Stimulated activated CD8-positive, alpha-beta memory T cell treated with anti-CD3 and anti-CD28 coated beads, Interleukin-4, amount 100 ng/mL, for 1 hour (primary cell): ENCODE results near the gene ARHGAP24.
"Not testable (repeated sequence)": the region's sequence is repeated elsewhere in the genome, so short reads cannot be mapped to it uniquely, and the experiment has no call there.

Source experiments
- DNase-seq, 2 donors: peaks; one replicate each; pipeline ENCODE4 v3.0.0-alpha.2; 2020; ENCODE audit warnings: low read depth in 2 of 2, low spot score in 1 of 2

The ARHGAP24 gene

DNA sequence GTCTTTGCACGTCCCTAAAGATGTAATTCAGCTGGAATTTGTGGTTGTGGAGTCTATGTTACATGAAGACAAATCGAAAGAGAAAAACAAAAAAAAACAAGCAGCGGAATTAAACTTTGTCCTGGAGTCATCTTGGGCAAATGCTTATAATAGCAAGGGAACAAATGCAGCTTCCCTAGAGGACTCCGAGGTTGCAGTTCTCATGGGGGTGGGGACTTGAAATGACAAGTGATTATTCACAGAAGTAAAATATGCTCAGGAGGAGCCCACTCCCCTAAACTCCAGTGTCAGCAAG is 362.4 kb downstream of the ARHGAP24 start:
- DNase-seq, result no peak

DNA sequence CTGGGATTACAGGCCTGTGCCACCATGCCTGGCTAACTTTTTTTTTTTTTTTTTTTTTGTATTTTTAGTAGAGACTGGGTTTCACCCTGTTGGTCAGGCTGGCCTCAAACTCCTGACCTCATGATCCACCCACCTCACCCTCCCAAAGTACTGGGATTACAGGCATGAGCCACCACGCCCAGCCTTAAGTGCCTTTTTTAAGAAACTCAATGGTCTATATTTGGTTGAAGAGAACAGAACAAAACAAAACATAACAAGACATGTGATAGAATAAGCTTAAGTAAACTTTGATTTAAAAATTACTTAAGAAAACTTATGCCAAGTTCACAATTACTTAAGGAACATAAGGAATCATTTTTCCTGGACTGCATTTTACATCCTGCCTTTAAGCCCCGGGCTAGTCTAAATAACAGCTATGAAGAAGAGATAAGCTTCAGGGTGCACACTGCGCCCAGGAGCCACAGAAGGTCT is 365.1 kb downstream of the ARHGAP24 start:
- DNase-seq, result not testable (repeated sequence)

DNA sequence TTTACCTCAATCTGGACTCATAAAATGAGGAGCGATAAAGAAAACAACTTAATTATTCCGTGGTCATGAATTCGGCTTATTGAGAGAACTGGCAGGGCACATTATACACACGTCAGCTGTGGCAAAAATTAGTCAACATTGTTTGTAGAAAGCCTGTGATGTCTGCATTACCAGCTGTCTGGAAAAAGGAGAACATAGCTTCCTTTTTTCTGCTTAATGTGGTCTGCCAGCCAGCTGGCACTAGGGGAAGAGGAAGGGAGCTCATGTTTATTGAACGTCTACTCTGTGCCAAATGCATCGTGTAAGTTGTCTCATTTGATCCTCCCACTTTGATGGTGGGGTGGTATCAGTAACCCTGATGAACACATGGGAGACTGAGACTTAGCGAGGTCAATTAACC is 367.6 kb downstream of the ARHGAP24 start:
- DNase-seq, result no peak

DNA sequence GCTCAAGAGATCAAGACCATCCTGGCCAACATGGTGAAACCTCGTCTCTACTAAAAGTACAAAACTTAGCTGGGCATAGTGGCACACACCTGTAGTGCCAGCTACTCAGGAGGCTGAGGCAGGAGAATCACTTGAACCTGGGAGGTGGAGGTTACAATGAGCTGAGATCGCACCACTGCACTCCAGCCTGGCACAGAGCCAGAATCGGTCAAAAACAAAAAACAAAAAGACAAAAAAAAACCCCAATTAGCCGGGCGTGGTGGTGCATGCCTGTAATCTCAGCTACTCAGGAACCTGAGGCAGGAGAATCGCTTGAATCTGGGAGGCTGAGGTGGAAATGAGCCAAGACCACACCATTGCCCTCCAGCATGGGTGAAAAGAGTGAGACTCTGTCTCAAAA is 378.8 kb downstream of the ARHGAP24 start:
- DNase-seq, result not testable (repeated sequence)

DNA sequence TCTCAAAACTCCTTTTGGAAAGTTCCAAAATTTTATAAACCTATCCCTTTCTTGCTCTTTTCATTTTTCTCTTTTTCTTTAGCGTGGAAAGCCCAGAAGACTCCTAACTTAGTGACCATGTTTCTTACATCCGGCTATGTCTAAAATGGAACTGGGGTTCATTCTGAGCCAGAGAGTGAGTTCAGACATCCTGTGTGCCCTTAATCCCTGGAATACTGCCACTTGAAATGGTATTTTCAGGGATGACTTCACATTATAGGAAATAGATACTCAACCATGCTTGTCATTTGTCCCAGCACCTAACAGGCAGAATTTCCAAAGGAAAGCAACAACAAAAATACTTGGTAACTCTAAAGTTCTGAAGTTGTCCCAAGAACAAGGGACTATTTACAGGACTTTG is 379.6 kb downstream of the ARHGAP24 start:
- DNase-seq, result no peak

DNA sequence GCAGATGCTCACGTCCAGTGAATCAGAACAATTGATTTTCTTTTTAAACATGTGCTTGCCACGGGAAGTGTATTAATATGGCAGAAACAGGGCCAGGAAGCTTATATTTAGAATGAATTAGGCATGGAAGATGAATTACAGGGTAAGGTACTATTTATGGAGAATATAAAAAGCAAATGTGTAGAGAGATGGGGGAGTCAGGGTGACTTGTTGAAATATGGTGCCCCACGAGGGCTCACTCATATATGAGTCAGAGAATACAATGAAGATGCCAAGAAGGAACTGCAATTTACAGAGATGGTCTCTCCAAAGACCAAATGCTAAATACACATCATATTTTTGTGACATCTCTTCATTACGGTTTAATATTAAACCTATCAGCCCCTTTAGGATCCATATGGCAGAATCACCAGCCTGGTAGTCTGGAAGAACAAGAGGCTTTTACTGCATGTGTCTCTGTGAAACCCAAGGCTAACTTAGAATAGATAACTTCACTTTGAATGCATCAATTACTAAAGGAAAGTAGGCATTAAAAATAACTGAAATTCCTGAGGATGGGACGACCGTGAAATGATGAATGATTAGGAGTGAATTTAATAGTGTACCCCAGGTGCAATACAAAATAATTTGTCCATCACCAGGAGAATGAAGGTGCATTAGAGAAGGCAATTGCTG is 385.3 kb downstream of the ARHGAP24 start:
- no peak for DNase-seq

DNA sequence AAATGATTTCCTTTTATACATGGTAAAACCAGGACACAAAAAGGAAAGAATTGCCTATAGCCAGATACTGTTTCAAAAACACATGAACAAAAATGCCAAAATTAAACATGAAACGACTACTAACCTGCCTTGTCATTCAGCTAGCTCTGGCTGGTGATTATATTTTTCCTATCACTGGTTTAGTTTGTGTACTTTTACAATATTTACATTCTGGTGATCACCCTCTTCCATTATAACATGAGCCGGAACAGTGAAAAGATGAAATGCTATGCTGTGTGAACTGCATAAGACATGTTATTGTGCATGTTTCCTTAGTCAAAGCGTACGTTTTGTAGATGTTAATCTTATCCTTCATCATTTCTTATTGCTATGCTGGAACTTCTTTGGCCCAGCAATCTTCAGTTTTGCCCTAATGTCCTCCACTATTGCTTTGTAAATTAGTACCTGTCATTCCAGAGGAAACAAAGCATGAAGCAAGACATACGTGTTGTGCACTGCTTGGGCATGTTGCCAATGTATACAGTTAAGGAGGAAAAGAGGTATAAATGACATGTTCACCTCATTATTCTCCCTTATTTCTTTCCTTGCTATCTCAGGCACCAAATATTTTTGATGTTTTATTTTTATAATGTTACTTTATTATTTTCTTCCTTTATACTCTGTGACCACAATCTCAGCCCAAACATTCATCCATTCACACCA is 386.3 kb downstream of the ARHGAP24 start:
- no peak for DNase-seq

DNA sequence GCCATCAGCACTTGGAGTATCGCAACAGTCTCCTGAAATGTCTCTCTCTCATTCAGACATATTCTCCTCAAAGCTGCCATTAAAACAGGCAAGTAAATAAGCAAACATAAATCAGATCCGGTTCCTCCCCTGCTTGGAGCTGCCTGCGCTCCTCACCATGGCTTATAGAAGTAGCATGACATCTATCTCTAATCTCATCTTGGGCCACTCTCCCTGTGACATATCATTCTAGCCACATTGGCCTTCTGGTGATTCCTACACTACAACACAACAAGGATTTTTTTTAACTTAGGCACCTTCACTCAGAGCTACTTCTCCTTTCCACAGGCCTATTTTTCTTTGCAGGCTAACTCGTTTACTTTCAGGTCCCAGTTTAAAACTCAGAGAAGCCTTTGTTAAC is 387.9 kb downstream of the ARHGAP24 start:
- DNase-seq, result no peak

DNA sequence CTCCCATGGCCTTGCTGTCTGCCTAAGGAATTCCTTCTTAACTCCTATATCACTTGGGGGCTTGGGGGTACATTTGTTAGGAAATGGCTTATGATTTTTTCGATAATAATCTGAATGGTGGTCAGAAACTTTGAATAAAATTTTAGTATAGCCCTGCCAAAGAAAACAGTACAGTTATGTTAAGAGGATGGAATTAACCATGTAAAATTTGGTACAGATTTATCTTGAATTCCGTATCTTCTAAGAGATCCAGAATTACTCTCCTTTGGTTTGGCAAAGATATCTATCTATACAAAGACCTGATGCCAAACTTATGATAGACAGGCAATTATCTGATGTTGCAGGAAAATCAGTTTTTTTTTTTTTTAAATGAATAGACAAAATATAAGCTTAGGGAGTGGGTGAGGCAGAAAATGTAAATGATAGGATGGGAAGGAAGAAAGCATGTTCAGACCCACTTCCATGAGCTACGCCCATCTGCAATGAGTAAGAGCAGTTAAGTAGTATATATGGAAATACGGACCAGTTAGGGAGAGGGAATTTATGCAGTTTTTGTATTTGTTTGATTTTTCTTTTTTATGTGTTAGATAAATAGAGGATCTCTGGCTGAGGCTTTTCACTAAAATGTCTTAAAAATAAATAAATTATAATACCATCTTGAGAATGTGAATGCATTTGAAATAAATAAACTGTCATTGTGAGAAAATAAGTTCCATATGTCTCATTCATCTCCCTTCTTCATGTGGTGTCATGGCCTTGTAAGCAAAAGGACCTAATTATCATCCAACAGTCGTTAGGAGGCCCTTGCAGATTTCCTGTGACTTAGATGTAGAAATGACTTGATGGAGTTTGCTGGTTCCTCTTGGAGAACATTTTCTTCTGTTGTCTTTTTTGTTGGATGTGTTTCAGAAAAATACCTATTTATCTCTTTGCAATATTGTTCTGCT is 389.6 kb downstream of the ARHGAP24 start:
- no peak for DNase-seq

DNA sequence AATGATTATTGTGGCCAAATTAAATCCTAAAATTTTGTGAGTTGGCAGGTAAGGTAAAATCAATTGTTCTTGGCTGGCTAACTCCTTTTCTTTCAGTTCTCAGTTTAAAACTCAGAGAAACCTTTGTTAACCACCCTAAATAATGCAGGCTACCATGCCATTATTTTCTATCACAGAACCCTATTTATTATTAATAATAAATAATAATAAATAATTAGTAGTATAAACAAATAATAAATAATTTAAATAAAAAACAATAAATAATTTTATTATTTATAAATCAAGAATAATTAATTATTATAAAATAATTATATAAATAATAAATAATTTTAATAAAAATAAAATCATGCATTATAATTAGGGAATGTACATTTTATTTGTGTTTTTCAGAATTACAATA is 390.3 kb downstream of the ARHGAP24 start:
- DNase-seq, result no peak

DNA sequence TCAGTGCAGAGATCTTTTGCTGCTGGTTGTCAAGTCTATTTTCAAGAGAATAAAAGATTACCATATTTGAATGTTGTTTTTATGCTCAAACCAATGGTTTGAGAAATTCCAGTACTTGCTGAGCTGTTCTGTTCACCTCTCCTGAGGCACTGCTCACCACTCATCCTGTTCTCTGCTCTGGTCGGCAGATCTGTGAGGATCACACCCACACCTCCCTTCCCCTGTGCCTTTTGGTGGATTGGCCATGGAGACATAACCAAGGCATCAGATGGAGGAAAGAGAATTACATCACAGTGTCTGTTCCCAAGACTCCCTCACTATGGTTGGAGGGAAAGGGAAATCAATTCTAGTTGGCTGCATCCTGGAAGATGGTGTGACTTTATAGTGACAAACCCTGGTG is 391.6 kb downstream of the ARHGAP24 start:
- DNase-seq, result no peak

DNA sequence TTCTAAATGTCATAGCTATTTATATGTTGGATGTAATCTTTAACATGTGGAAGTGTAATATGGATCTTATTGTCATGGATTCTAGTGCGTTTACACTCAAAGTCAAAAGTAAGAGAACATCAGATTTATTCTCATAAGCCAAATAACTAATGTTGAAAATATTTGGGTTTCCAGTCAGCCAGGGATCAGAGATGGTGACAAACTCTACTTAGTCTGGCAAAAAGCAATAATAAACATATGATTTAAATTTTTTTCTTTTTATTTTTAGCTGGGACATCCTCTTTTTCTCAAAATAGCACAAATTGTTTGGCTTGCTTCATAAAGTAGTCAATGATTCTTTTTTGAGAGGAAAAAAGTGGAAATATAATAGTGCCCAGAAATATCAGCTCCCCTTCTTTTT is 392.3 kb downstream of the ARHGAP24 start:
- DNase-seq, result no peak

DNA sequence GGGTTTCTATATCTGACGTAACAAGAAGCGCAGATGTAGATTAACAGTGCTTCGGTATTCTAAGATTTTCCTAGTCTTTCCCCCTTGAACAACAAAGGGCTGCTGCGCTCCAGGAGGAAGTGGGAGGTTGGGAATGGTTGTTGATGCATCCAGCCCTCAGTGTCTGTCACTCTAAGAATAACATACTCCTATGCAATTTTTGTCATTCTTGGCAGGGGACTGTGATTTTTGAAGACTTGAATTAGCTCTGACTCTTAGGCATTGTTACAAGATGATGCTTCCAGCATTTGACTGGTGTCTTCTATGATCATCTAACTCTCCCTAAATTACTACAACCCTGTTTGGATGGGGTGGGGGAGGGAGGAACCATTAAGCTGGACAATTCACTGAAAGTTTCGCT is 394.2 kb downstream of the ARHGAP24 start:
- no peak for DNase-seq

DNA sequence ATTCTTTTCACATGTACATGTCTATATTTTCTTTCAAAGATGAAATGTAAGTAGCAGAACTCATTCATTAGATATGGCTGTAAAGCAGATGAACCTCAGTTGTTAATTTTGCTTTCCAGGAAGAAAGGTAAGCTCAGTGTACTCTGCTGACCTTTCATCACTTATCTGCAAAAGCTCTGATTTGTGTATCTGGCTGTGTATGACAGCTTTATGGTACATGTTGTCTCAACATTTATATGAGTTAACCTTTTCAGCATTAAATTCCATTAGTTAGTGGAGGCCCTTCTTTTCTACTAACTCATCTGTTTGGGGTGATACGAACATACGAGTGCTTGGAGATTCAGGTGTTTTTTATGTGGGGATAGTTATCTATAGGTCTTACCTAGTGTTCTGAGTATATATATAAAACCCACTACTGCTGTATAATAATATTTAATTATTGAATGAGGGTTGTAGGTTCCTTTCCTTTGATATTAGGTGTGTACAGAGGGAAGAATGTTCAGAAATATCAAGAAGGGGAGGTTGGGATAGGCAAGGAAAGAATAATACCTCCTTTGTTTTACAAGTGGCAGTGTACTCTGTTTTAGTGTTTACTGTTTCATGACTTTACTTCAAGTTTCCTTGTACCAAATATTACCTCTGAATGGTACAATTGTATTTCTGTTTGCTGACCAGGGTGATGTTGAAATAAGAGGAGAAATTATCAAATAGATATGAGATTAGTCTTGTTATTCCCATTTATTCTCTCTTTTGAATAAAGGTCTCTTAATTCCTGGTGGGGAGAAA is 395.5 kb downstream of the ARHGAP24 start:
- no peak for DNase-seq

DNA sequence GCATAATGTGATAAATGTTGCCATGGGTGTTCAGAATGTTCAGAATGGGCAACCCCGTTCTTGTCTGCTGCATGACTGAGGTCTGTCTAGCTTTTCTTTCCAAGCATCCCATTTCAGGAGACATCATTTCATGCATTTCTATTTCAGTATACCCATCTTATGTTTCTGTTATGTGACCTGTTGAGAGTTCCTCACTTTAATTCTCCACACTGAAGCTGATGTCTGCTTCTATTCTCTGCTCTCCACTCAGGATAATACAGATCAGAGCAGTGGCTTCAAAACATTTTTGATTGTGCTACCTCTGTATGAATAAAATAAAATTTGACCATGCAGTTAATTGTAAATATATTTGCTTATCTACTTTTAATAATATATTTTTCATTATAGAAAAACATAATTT is 398.6 kb downstream of the ARHGAP24 start:
- DNase-seq, result no peak

DNA sequence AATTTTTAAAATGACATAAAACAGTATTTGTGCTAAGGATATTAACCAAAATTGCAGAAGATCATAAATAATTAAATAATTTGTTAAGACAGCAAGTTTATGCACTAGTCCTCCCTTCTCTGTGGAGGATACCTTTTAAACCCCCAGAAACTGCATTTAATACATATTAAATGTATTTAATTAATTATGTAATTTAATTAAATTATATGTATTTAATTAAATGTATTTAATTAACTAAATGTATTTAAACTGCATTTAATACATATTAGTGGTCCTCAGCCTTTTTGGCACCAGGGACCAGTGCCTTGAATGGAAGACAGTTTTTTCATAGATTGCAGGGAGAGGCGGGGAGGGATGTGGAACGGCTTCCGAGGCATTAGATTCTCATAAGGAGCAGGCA is 404.6 kb downstream of the ARHGAP24 start:
- no peak for DNase-seq

DNA sequence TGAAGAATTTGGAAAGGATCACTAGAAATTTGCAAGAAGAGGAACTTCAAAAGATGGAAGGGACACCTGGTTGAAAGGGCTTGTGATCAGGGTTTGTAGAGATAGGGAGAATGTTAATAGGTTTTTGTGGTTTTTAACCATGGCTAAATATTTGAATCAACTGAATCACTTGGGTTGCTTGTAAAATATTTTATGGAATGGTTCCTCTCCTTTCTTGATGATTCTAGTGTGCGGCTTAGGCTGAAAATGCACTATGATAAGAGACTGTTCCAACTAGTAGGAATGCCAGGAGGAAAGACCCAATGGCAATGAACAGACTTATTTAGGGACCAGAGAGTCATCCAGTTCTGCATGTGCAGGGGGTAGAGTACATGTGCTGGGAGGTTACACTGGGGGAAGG is 408.2 kb downstream of the ARHGAP24 start:
- DNase-seq, result no peak

DNA sequence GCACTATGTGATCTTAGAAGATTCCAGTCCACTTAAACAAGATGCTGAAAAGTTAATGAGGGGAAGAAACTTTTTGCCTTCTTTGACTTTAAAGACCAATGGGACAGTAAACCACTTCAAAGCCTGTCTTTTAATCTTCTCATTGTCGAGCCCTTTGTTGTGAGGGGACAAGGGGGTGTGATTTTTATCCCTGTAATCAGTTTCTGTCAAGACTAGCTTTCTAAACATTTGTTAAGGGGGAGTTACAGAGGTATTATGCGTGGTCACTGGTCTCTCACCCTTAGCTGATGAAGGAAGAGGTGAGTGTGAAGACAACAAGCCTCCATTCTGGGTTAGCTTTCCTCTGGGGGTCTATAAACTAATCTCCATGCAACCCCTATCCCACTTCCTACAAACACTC is 409.3 kb downstream of the ARHGAP24 start:
- no peak for DNase-seq

DNA sequence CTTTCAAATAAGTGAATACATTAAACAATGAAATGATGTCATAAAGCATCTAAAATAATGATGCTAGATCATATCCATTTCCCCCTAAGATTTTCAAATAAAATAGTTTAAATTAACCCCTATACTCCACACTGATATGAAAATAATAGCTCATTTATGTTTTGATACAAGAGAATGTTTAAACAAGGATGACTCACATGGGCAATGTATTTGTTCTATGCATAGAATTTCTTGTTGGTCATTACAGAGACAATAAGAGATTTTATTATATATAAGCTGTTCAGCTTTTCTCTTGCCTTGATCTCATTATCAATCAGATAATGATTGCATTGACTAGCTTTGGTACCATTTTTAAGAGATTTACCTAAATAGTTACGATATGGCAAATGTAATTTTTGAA is 411.7 kb downstream of the ARHGAP24 start:
- no peak for DNase-seq

DNA sequence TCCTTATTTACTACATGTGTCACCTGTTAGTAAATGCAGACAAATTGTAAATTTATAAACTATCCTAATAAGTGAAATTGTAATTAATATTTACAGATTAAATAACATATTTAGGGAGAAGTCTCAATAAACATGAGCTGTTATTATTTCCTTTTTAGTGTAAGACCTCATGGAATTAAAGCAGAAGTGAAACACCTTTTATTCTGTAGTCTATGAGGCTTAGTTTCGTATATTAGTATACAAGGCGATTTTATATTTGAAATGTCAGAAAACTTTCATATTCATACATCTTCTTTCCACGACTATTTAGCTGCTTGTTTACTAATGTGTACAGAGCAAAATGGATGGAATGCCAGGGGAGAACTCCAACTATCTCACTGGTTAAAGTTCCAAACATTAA is 414.4 kb downstream of the ARHGAP24 start:
- no peak for DNase-seq

DNA sequence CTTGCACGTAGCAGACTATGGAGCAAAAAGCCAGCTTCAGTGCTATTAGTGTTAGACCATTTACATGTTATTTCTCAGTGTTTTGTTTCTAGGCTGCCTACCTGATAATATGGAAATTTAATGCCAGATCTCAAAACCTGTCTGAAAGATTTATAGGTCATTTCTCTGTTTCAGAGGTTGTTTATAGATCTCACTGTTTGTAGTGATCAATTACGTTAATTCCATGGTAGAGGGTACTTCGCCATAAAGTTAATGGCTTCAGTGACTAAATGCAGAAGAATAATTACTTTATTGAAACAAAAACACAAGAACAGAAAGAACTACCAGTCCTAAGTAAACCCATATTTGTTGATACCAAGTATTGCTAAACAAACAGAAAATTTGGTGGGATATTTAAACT is 420.8 kb downstream of the ARHGAP24 start:
- no peak for DNase-seq
